Activated B cell treated with CpG ODN at 0.5 μM for 24 hours (primary cell): Measurements from ENCODE around the gene TXNDC11. TPM values are rescaled to one million over a fixed set of nuclear protein-coding genes. Genes with fewer than 3 reads are reported as not detected.
A peak's percentile ranks its signal among the peaks of the same experiment; 100 is the strongest.

ENCODE experiments used
- ATAC-seq: fragments of 200-7000 bp; cut with Tn5 transposase; one replicate; pipeline ENCODE4 v1.10.0; 2021; ENCODE audit warnings: low read depth, mild to moderate bottlenecking, moderate library complexity
- CTCF ChIA-PET: fragments of 350-600 bp; sonication (Branson Sonifier 250); formaldehyde crosslinking; loops from one replicate; lab custom pipeline; 2021; ENCODE audit warnings: antibody characterized with exemption; lab: Charles Lee
- POLR2A ChIA-PET: fragments of 350-600 bp; sonication (Branson Sonifier 250); formaldehyde crosslinking; loops from one replicate; lab custom pipeline; 2021; ENCODE audit warnings: antibody characterized with exemption; lab: Charles Lee
- DNase-seq: peaks from one replicate; pipeline ENCODE4 v3.0.0; 2022
- H3K27ac Mint-ChIP-seq: one replicate; pipeline ENCODE4 v1.8.0; 2020; ENCODE audit warnings: mixed read lengths
- H3K27me3 Mint-ChIP-seq: one replicate; pipeline ENCODE4 v1.8.0; 2021; ENCODE audit warnings: mixed read lengths
- H3K36me3 Mint-ChIP-seq: one replicate; pipeline ENCODE4 v1.8.0; 2021; ENCODE audit warnings: low read depth, mixed read lengths
- H3K4me1 Mint-ChIP-seq: one replicate; pipeline ENCODE4 v1.8.0; 2021; ENCODE audit warnings: mixed read lengths
- H3K4me3 Mint-ChIP-seq: one replicate; pipeline ENCODE4 v1.8.0; 2020; ENCODE audit warnings: mild to moderate bottlenecking, mixed read lengths
- H3K9me3 Mint-ChIP-seq: one replicate; pipeline ENCODE4 v1.8.0; 2020; ENCODE audit warnings: mixed read lengths
- CTCF ChIP-seq: fragments of 200-600 bp; IDR thresholded peaks from one replicate; pipeline ENCODE4 v1.8.0; 2022; ENCODE audit warnings: antibody characterized with exemption, mild to moderate bottlenecking
- intact Hi-C: fragments of 100-400 bp; cut with micrococcal nuclease; formaldehyde crosslinking; loops from one replicate; pipeline ENCODE4 v1.15.1; 2024
- total RNA-seq: library from RNA; stranded (reverse); gene quantifications from 2 replicates; pipeline ENCODE4 v1.2.3, GENCODE V29; 2022

Gene TXNDC11
- total RNA-seq, 1 donor from 2014 or later = 63.2 TPM

DNA sequence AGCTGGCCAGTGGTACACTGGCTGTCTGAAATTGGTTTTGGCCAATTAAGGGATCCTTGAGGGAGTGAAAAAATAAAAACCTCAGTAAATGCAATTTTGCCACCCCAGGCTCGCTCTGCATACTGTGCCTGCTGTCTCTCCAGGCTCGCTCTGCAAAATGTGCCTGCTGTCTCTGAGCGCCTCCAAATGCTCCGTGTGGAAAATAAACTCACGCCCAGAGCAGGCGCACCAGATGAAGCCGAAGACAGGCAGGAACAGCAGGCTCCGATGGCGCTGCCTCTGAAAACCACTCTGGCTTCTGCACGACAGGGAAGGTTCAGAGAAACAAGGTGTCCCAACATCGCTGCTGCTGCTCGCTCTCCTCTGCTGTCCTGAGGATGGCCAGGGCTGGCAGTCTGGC is 45.3 kb downstream of the TXNDC11 start:
- no peak for ATAC-seq
- peaks cover 28% of the 10 kb centered on the region for H3K4me1 Mint-ChIP-seq
- no peak overlapping the region for H3K4me3 Mint-ChIP-seq
- ChIA-PET POLR2A (interaction anchor here (1.1 kb wide), 2 partner anchors 20 to 45 kb away, joined by 3 to 4 read pairs; partner anchors contain the start of gene TXNDC11), CTCF (interaction anchor here (1.2 kb wide), 1 partner anchor 165 kb away, joined by 4 read pairs; no protein-coding TSS in a partner anchor)
- peaks cover 88% of the 10 kb centered on the region for H3K36me3 Mint-ChIP-seq
- H3K27me3 Mint-ChIP-seq = no peaks in the 10 kb centered on the region
- no peaks in the 10 kb centered on the region for H3K9me3 Mint-ChIP-seq
- no peak overlapping the region for H3K27ac Mint-ChIP-seq
- DNase-seq = no peak
- intact Hi-C loops = no loop called here
- TF ChIP-seq CTCF = no peak

- no peaks in the 10 kb centered on the region for H3K27me3 Mint-ChIP-seq
- ATAC-seq (no peak), DNase-seq (no peak)
- CTCF ChIA-PET = no interaction called here
- peaks cover 91% of the 10 kb centered on the region for H3K36me3 Mint-ChIP-seq
- H3K27ac Mint-ChIP-seq = no peak overlapping the region
- intact Hi-C loops = no loop called here
- POLR2A ChIA-PET = no interaction called here
- no peaks in the 10 kb centered on the region for H3K9me3 Mint-ChIP-seq
- peaks cover 36% of the 10 kb centered on the region for H3K4me1 Mint-ChIP-seq
- no peak overlapping the region for H3K4me3 Mint-ChIP-seq
- no peak for TF ChIP-seq CTCF
Measured at GRCh38 chr16:11696266-11697012, 46.2 kb downstream of the TXNDC11 start.

- H3K27ac Mint-ChIP-seq = peak overlapping the region; percentile 6
- ATAC-seq (no peak), DNase-seq (no peak)
- no peak overlapping the region for H3K4me3 Mint-ChIP-seq
- POLR2A ChIA-PET = interaction anchor here (0.5 kb wide), 1 partner anchor 50 kb away, joined by 3 read pairs; the partner anchor contains the start of gene TXNDC11
- no peak for TF ChIP-seq CTCF
- no peaks in the 10 kb centered on the region for H3K27me3 Mint-ChIP-seq
- intact Hi-C loops = no loop called here
- no peaks in the 10 kb centered on the region for H3K9me3 Mint-ChIP-seq
- H3K4me1 Mint-ChIP-seq = peaks cover 55% of the 10 kb centered on the region
- CTCF ChIA-PET = no interaction called here
- H3K36me3 Mint-ChIP-seq = peaks cover 87% of the 10 kb centered on the region
Measured at GRCh38 chr16:11692651-11693050, 50.0 kb downstream of the TXNDC11 start.

DNA sequence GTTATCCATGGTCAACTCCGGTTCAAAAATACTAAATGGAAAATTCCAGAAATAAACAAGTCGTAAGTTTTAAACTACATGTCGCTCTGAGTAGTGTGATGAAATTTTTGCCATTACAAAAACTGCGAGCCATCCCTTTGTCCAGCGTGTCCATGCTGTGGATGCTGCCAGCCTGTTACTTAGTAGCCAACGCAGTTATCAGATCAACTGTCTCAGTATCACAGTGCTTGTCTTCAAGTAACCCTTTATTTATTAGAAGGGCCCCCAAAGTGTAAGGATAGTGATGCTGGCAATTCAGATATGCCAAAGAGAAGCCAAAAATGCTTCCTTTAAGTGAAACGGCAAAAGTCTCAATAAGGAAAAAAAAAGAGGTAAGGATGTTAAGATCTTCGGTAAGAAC is 50.5 kb downstream of the TXNDC11 start:
- intact Hi-C loops = no loop called here
- ATAC-seq (no peak), DNase-seq (no peak)
- CTCF ChIA-PET = no interaction called here
- TF ChIP-seq CTCF = no peak
- POLR2A ChIA-PET = no interaction called here
- H3K4me1 Mint-ChIP-seq = peaks cover 60% of the 10 kb centered on the region
- peak overlapping the region; percentile 6 for H3K27ac Mint-ChIP-seq
- peaks cover 86% of the 10 kb centered on the region for H3K36me3 Mint-ChIP-seq
- H3K9me3 Mint-ChIP-seq = no peaks in the 10 kb centered on the region
- no peaks in the 10 kb centered on the region for H3K27me3 Mint-ChIP-seq
- no peak overlapping the region for H3K4me3 Mint-ChIP-seq

DNA sequence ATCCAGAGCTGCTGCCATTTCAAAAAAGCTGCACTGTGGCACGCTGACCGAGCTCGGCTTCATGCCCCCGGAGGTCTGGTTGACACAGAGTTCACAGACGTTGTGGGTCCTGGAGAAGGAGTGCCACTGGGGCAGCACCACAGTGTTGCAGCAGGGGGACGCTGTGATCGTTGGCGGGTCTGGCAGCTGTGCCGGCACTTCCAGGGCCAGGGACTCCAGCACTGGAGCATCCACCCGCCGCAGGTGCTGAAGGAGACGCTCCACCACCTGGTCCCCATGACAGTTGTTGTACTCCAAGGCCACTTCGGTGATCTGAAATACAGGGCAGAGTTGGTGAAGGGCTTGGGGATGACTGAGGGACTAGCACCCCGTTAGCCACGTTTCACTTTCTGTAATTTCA is 50.9 kb downstream of the TXNDC11 start:
- Mint-ChIP-seq H3K27ac (no peak overlapping the region), H3K4me1 (peaks cover 64% of the 10 kb centered on the region), H3K27me3 (no peaks in the 10 kb centered on the region), H3K4me3 (no peak overlapping the region), H3K9me3 (no peaks in the 10 kb centered on the region), H3K36me3 (peaks cover 86% of the 10 kb centered on the region)
- POLR2A ChIA-PET = interaction anchor here (0.6 to 2.1 kb wide), 4 partner anchors 14 to 107 kb away, joined by 3 to 5 read pairs (median 4); no protein-coding TSS in a partner anchor
- no peak for DNase-seq
- intact Hi-C loops = no loop called here
- no peak for ATAC-seq
- no peak for TF ChIP-seq CTCF
- CTCF ChIA-PET = no interaction called here
